GM18526 (cell line): Measurements from ENCODE around the gene TMEM131.

ENCODE experiments used
- POLR2A ChIP-seq: IDR thresholded peaks from 3 replicates; pipeline ENCODE4 v1.6.1; 2011; ENCODE audit not compliant: insufficient read length; ENCODE audit errors: extremely low read depth

TMEM131 gene

GRCh38 chr2:97995734-97996624, at the start of gene TMEM131:
TMEM131 (minus strand) TSS chr2:97995948; CDS start chr2:97995662, 286 bp downstream.
- TF ChIP-seq POLR2A, result peak; percentile 77

GRCh38 chr2:98043101-98043500, 47.4 kb upstream of the TMEM131 start:
- TF ChIP-seq POLR2A, result no peak

DNA sequence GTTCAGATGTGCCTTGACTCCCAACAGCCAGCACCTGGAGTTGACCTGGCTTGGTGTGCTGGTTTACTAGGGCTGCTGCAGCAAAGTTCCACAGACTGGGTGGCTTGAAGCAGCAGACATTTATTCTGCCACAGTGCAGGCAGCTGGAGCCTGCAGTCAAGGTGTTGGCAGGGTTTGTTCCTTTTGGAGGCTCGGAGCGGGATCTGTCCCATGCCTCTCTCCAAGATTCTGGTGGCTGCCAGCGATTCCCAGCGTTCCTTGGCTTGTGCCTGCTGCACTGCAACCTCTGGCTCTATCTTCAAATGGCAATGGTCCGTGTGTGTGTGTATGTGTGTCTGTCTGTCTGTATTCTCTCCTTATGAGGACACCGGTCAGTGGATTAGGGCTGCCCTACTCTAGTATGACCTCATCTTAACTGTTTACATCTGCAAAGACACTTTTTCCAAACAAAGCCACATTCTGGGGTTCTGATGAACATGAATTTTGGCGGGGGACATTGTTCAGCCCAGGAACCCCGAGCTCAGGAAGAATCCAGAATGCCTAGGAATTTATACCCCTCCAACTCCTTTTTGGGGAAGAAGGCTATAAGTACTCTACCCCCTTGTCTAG, 44.7 kb upstream of the TMEM131 start:
- TF ChIP-seq POLR2A, result no peak

DNA sequence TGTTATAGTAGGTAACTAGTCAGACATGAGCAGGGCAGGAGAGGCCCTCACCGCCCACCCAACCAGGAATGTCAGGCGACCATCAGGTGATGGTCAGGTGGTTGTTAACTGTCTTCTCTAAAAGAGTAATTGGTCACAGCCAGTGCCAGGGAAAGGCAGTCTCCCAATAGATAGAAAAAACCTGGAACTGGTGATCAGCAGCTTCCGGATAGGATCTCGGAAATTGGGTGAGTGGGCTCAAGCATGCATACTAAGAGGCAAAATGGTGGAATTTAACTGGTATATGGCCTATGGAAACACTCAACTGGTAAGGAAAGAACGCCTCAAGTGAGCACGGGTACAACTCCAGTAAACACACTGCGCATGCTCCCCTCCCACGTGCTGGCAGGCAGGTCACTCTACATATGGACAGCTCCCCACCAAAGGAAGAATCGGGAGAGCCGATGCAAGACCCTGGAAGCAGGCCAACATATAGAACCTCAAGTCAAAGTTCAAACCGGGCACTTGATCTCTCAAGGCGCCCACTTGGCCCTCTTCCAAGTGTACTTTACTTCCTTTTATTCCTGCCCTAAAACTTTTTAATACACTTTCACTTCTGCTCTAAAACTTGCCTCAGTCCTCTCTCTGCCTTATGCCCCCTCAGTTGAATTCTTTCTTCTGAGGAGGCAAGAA, 43.5 kb upstream of the TMEM131 start:
- TF ChIP-seq POLR2A, result no peak

DNA sequence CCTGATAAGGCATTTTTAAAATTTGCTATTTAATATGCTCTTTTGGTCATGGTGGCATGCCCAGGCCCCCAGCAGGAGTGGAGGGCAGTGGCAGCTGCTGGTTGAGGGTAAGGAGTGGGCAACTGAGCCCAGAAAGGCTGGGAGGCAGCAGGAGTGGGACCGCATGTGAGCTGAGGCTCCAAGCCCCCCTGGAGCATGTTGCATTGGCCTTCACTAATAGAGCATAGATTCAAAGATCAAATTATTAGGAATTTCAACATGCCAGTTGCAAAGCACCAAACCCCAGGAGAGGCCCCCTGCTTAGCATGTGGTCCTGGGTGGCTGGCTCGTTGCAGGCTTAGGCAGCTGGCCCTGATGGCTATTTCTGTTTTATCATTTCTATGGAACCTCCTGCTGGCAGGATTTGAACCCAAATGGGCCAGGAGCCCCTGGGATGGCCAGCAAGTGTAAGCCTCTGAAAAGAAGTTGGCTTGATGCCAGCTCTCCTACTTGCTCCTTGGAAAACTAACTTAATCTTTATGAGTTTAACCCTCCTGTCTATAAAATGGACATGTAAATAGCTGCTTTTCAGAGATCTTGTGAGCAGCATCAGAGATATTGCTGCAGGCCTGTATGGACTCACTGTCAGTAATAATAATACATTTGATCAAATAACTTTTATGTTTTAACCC, 42.1 kb upstream of the TMEM131 start:
- TF ChIP-seq POLR2A, result no peak

DNA sequence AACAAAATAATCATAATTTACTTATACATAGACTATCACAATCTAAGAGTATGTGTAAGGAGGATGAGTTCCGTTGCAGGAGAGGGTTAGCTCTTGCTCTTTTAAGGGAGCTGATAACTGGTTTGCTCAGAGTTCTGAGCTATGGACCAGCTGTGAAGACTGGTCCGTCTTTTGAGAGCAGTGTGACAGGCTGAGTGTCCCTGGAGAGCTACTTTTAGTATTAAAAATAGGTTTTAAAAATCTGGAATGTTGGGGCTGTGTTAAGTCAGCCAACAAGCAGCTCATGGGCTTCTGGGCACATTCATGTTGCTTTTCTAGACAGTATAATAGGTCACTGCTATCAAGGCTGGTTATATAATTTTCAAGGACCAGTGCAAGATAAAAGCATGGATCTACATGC, 41.5 kb upstream of the TMEM131 start:
- TF ChIP-seq POLR2A, result no peak

- no peak for TF ChIP-seq POLR2A
Measured at GRCh38 chr2:98036349-98037000, 40.7 kb upstream of the TMEM131 start.

GRCh38 chr2:98034745-98035144, 39.0 kb upstream of the TMEM131 start:
- TF ChIP-seq POLR2A, result no peak

GRCh38 chr2:98032086-98032485, 36.3 kb upstream of the TMEM131 start:
- no peak for TF ChIP-seq POLR2A

GRCh38 chr2:98029718-98030222, 34.0 kb upstream of the TMEM131 start:
- TF ChIP-seq POLR2A, result no peak

GRCh38 chr2:98028931-98029717, 33.4 kb upstream of the TMEM131 start:
- no peak for TF ChIP-seq POLR2A

DNA sequence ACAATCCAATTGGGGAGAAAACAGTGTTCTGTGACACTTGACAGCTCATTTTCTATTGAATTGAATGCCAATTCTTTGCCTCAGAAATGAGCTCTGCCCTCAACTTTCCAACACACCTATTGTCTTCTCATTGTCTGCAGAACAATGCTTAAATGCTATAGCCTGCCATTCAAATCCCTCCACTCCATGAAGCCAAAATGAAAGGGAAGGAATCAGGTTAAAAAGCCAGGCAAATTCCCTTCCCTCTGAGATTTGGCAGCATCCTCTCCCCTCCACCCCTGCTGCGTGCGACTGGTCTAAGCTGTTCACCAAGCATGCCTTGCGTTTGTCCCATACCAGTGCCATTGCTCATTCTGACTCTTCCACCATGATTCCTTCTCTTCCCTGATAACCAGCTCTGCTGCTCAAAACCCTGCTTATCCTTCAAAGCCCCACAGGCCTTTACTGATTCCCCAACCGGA, 32.4 kb upstream of the TMEM131 start:
- TF ChIP-seq POLR2A, result no peak

DNA sequence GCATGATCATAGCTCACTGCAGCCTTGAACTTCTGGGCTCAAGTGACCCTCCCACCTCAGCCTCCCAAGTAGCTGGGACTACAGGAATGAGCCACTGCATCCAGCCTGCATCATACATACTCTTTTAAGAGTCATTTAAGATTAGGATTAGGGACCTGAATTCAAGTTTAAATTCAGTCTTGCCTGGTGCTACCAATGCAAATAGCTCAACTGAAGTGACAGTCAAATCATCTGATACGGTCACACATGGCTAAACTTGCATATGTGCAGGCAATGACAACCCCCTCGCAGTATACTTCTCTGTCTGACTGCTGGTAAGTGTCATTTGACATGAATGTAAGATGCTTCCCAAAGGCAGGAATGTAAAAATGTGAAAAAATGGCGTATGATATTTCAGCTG, 31.8 kb upstream of the TMEM131 start:
- TF ChIP-seq POLR2A, result no peak
